Astrocyte (in vitro differentiated cells and primary cell): Measurements from ENCODE around the gene FMN1.

Source experiments
- CTCF ChIP-seq: IDR thresholded peaks from 2 replicates; pipeline ENCODE4 v1.5.1; 2011; ENCODE audit warnings: low read depth, mild to moderate bottlenecking, inconsistent platforms, low read length, moderate library complexity; ENCODE audit not compliant: insufficient read depth
- EZH2 ChIP-seq: IDR thresholded peaks from 2 replicates; pipeline ENCODE4 v1.6.1; 2012; ENCODE audit warnings: mild to moderate bottlenecking, low read length, inconsistent platforms; ENCODE audit not compliant: insufficient read depth

GRCh38 chr15:33148129-33148751 is 46.3 kb downstream of the FMN1 start:
- no peak for TF ChIP-seq CTCF
- no peak for TF ChIP-seq EZH2
